HepG2 (cell line): ENCODE data around the gene SYS1. TPM values are rescaled to one million over a fixed set of nuclear protein-coding genes. Genes with fewer than 3 reads are reported as not detected.
A peak's percentile ranks its signal among the peaks of the same experiment; 100 is the strongest.

Experiments used
- ATM ChIP-seq: fragments of 450-650 bp; IDR thresholded peaks from 2 replicates; pipeline ENCODE4 v1.7.1; 2017; ENCODE audit warnings: mild to moderate bottlenecking, borderline replicate concordance
- CBX1 ChIP-seq: IDR thresholded peaks from one replicate; pipeline ENCODE4 v1.6.1; 2016; ENCODE audit warnings: antibody characterized with exemption, low read depth
- CREB3 ChIP-seq: sonication (generic); formaldehyde crosslinking; IDR thresholded peaks from 2 replicates; pipeline ENCODE4 v1.5.0; 2020; ENCODE audit warnings: missing genetic modification reagents
- HOXA5 ChIP-seq: sonication (generic); formaldehyde crosslinking; IDR thresholded peaks from 2 replicates; pipeline ENCODE4 v1.4.0; 2020; ENCODE audit warnings: missing genetic modification reagents
- IRF1 ChIP-seq: sonication (generic); formaldehyde crosslinking; IDR thresholded peaks from 2 replicates; pipeline ENCODE4 v1.4.0; 2020; ENCODE audit warnings: low read depth, mild to moderate bottlenecking, missing genetic modification reagents
- JUN ChIP-seq: sonication (generic); formaldehyde crosslinking; IDR thresholded peaks from 2 replicates; pipeline ENCODE4 v1.4.0; 2020; ENCODE audit warnings: mild to moderate bottlenecking, missing genetic modification reagents
- LRRFIP1 ChIP-seq: sonication (generic); formaldehyde crosslinking; conservative IDR thresholded peaks from 2 replicates; pipeline ENCODE4 v1.4.0; 2020; ENCODE audit warnings: missing genetic modification reagents
- MXD1 ChIP-seq: sonication (generic); formaldehyde crosslinking; IDR thresholded peaks from 2 replicates; pipeline ENCODE4 v1.4.0; 2020; ENCODE audit warnings: mild to moderate bottlenecking, missing genetic modification reagents
- NFE2 ChIP-seq: sonication (generic); formaldehyde crosslinking; IDR thresholded peaks from 2 replicates; pipeline ENCODE4 v1.4.0; 2020; ENCODE audit warnings: missing genetic modification reagents
- RFX1 ChIP-seq: fragments of 450-650 bp; IDR thresholded peaks from 2 replicates; pipeline ENCODE4 v1.6.1; 2017
- SOX13 ChIP-seq, 3 experiments: fragments of 450-650 bp in 1 of 3; sonication (generic) in 1 of 3; formaldehyde crosslinking in 1 of 3; IDR thresholded peaks in 2 of 3; conservative IDR thresholded peaks in 1 of 3; 2 replicates each; pipeline versions ENCODE4 v1.5.0 to v1.6.1; 2016 to 2020; ENCODE audit warnings: antibody characterized with exemption in 1 of 3, mild to moderate bottlenecking in 1 of 3, missing compliant biosample characterization in 1 of 3, missing genetic modification reagents in 1 of 3, moderate library complexity in 1 of 3
- TBX2 ChIP-seq: sonication (generic); formaldehyde crosslinking; IDR thresholded peaks from 2 replicates; pipeline ENCODE4 v1.5.0; 2020; ENCODE audit warnings: missing genetic modification reagents, mild to moderate bottlenecking, borderline replicate concordance
- TP53 ChIP-seq: sonication (generic); formaldehyde crosslinking; conservative IDR thresholded peaks from 2 replicates; pipeline ENCODE4 v1.4.0; 2020; ENCODE audit warnings: missing genetic modification reagents
- ZNF12 ChIP-seq: sonication (generic); formaldehyde crosslinking; IDR thresholded peaks from 2 replicates; pipeline ENCODE4 v1.5.0; 2020; ENCODE audit warnings: missing genetic modification reagents
- ZNF33B ChIP-seq: sonication (generic); formaldehyde crosslinking; IDR thresholded peaks from 2 replicates; pipeline ENCODE4 v1.5.1; 2020; ENCODE audit warnings: mild to moderate bottlenecking, missing genetic modification reagents
- ZNF484 ChIP-seq: sonication (generic); formaldehyde crosslinking; IDR thresholded peaks from 2 replicates; pipeline ENCODE4 v1.5.1; 2020; ENCODE audit warnings: mild to moderate bottlenecking, low read depth, missing genetic modification reagents, borderline replicate concordance
- ZNF589 ChIP-seq: sonication (generic); formaldehyde crosslinking; conservative IDR thresholded peaks from 2 replicates; pipeline ENCODE4 v1.8.0; 2022; ENCODE audit warnings: mild to moderate bottlenecking, moderate library complexity, missing genetic modification reagents
- ZNF773 ChIP-seq: sonication (generic); formaldehyde crosslinking; IDR thresholded peaks from 2 replicates; pipeline ENCODE4 v1.4.0; 2020; ENCODE audit warnings: missing genetic modification reagents, borderline replicate concordance
- ZNF788 ChIP-seq: sonication (generic); formaldehyde crosslinking; IDR thresholded peaks from 2 replicates; pipeline ENCODE4 v1.5.0; 2020; ENCODE audit warnings: mild to moderate bottlenecking, missing genetic modification reagents, borderline replicate concordance
- ZNF800 ChIP-seq: sonication (generic); formaldehyde crosslinking; IDR thresholded peaks from 2 replicates; pipeline ENCODE4 v1.4.0; 2020; ENCODE audit warnings: missing genetic modification reagents
- ZXDC ChIP-seq: sonication (generic); formaldehyde crosslinking; IDR thresholded peaks from 2 replicates; pipeline ENCODE4 v1.5.0; 2020; ENCODE audit warnings: mild to moderate bottlenecking, missing genetic modification reagents
- polyA plus RNA-seq, 8 experiments: library from polyadenylated mRNA; depleted of rRNA in 3 of 8; stranded (reverse) in 7 of 8; unstranded in 1 of 8; fragments of >200 nt; fragmentation: Illumina TruSeq in 4 of 8; extraction: Trizol in 4 of 8; gene quantifications; 2 replicates each; pipeline versions ENCODE4 v1.2.1 to v1.2.3, GENCODE V29; 2011 to 2016; ENCODE audit warnings: low read depth in 4 of 8, missing spikeins in 1 of 8, mixed read lengths in 1 of 8; ENCODE audit not compliant: insufficient read depth in 1 of 8
- total RNA-seq, 5 experiments: library from RNA; depleted of rRNA; stranded (reverse); fragments of >200 nt; fragmentation: Illumina TruSeq; extraction: Trizol; gene quantifications; 2 replicates each; pipeline ENCODE4 v1.2.3, GENCODE V29; 2016; ENCODE audit warnings: low read depth in 1 of 5

SYS1 gene
- total and polyA plus RNA-seq, 2 of the 13 experiments (the other 11 are each of a cell fraction or from before 2014, with no cell fraction given): 38.3 to 65.6 TPM

GRCh38 chr20:45359069-45359405, 3.9 kb upstream of the SYS1 start (continued):
- TF ChIP-seq CREB3 (CRISPR knock-in tag) (no peak), ZXDC (CRISPR knock-in tag) (no peak), MXD1 (no peak), JUN (CRISPR knock-in tag) (no peak), TBX2 (peak; percentile 50; the same call in 1 of the 2 replicates), LRRFIP1 (CRISPR knock-in tag) (no peak), IRF1 (no peak), SOX13 (IDR thresholded peaks at IDR 0.05) (no peak), SOX13 (CRISPR knock-in tag; conservative IDR thresholded peaks at IDR 0.05 in 1 of 2, IDR thresholded peaks at IDR 0.05 in 1 of 2) (no peak), CBX1 (no peak), ZNF800 (CRISPR knock-in tag) (0 out of 2 replicates have a peak, but pooled peaks have one; percentile 18), NFE2 (CRISPR knock-in tag) (no peak), TP53 (CRISPR knock-in tag) (0 out of 2 replicates have a peak, but pooled peaks have one; percentile 30), ZNF589 (CRISPR knock-in tag) (no peak), ZNF773 (CRISPR knock-in tag) (no peak), ZNF484 (CRISPR knock-in tag) (no peak), RFX1 (no peak), ATM (no peak), ZNF788 (no peak), ZNF33B (no peak), ZNF12 (CRISPR knock-in tag) (no peak; the same call in 1 of the 2 replicates), HOXA5 (CRISPR knock-in tag) (no peak; the same call in 1 of the 2 replicates)
